ENCODE measurements around the gene NPL.

DNA sequence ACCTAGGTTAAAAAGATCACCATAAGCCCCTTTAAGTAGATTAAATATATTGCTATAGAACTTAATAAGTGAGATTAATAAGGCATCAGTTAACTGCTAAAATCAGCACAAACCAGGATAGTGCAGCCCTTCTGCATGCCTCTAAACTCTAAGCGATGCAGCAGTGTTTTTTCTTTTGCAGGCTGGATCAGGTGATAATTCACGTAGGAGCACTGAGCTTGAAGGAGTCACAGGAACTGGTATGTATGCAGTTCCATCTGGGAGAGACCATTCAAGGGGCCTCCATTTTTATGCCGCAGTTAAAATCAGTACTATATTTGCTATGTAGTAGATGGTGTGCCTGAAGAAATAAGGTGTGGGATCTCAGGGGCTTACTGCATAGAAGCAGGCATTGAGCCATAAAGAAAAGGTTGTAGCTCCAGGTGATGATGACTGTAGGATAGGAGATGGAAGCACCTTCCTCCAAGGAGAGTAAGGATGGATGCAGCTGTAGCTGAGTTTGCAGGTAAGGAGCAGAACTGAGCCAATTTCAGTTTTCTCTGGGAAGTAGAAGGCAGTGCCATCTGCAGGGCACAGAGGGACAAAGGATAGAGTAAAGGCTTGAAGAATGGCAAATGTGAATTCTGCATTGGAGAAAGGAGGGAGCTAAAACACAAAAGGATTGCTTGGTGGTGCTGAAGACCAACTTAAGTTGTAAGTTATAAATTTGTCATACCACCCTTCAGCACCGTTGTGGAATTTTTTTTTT lies 22.6 kb downstream of the NPL start:
- TF ChIP-seq, protein P1, sequence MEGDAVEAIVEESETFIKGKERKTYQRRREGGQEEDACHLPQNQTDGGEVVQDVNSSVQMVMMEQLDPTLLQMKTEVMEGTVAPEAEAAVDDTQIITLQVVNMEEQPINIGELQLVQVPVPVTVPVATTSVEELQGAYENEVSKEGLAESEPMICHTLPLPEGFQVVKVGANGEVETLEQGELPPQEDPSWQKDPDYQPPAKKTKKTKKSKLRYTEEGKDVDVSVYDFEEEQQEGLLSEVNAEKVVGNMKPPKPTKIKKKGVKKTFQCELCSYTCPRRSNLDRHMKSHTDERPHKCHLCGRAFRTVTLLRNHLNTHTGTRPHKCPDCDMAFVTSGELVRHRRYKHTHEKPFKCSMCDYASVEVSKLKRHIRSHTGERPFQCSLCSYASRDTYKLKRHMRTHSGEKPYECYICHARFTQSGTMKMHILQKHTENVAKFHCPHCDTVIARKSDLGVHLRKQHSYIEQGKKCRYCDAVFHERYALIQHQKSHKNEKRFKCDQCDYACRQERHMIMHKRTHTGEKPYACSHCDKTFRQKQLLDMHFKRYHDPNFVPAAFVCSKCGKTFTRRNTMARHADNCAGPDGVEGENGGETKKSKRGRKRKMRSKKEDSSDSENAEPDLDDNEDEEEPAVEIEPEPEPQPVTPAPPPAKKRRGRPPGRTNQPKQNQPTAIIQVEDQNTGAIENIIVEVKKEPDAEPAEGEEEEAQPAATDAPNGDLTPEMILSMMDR (IDR thresholded peaks at IDR 0.05), result no peak
- no peak for TF ChIP-seq POLR2A (IDR thresholded peaks at IDR 0.05)
